Type B pancreatic cell (in vitro differentiated cells): ENCODE results near the gene GPR173. TPM values are rescaled to one million over a fixed set of nuclear protein-coding genes. Genes with fewer than 3 reads are reported as not detected.
A peak's percentile ranks its signal among the peaks of the same experiment; 100 is the strongest.

Experiments
- DNase-seq: peaks from one replicate; pipeline ENCODE4 v3.0.0; 2021; ENCODE audit warnings: mixed read lengths; ENCODE audit not compliant: unreplicated experiment; ENCODE audit errors: extremely low spot score
- H3K27ac Mint-ChIP-seq: 2 replicates; pipeline ENCODE4 v1.8.0; 2021; ENCODE audit warnings: mild to moderate bottlenecking, mixed read lengths
- H3K27me3 Mint-ChIP-seq: 2 replicates; pipeline ENCODE4 v1.8.0; 2021; ENCODE audit warnings: mixed read lengths
- H3K36me3 Mint-ChIP-seq: 2 replicates; pipeline ENCODE4 v1.8.0; 2021; ENCODE audit warnings: mixed read lengths
- H3K4me1 Mint-ChIP-seq: one replicate; pipeline ENCODE4 v1.8.0; 2021; ENCODE audit warnings: mixed read lengths; ENCODE audit not compliant: unreplicated experiment
- H3K4me3 Mint-ChIP-seq: 2 replicates; pipeline ENCODE4 v1.8.0; 2021; ENCODE audit warnings: mild to moderate bottlenecking, mixed read lengths
- H3K9me3 Mint-ChIP-seq: 2 replicates; pipeline ENCODE4 v1.8.0; 2021; ENCODE audit warnings: mixed read lengths
- total RNA-seq: library from RNA; stranded (reverse); gene quantifications from 2 replicates; pipeline ENCODE4 v1.2.1, GENCODE V29; 2021; ENCODE audit warnings: low replicate concordance
- TF ChIP-seq, protein P1 (sequence below): fragments of 200-600 bp; sonication (generic); conservative IDR thresholded peaks from 2 replicates; pipeline ENCODE4 v1.5.0; 2021; ENCODE audit warnings: antibody characterized with exemption, mild to moderate bottlenecking

GPR173 gene
- total RNA-seq, 1 donor from 2014 or later, result 11.5 TPM

DNA sequence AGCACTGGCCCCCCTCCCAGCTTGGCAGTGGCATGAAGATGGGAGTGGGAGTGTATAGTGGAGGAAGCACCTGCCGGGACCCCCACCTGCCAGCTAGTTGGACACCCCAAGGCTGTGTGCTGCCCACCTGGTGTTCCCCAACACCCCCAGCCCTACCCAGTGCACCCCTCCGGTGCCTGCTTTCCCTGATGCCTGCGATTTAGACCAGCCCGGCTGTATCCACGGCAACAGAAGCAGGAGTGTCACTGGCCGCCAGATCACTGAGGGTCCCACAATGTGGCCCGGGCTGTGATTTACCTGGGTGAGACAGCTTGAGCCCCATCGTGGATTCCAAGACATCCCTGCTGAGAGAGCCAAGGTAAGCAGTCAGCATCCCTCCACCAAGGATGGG, 533 bp downstream of the GPR173 start:
- H3K4me3 Mint-ChIP-seq, result peak overlapping the region; percentile 88
- H3K27me3 Mint-ChIP-seq, result no peaks in the 10 kb centered on the region
- H3K4me1 Mint-ChIP-seq, result peaks cover 5% of the 10 kb centered on the region
- TF ChIP-seq, protein P1, sequence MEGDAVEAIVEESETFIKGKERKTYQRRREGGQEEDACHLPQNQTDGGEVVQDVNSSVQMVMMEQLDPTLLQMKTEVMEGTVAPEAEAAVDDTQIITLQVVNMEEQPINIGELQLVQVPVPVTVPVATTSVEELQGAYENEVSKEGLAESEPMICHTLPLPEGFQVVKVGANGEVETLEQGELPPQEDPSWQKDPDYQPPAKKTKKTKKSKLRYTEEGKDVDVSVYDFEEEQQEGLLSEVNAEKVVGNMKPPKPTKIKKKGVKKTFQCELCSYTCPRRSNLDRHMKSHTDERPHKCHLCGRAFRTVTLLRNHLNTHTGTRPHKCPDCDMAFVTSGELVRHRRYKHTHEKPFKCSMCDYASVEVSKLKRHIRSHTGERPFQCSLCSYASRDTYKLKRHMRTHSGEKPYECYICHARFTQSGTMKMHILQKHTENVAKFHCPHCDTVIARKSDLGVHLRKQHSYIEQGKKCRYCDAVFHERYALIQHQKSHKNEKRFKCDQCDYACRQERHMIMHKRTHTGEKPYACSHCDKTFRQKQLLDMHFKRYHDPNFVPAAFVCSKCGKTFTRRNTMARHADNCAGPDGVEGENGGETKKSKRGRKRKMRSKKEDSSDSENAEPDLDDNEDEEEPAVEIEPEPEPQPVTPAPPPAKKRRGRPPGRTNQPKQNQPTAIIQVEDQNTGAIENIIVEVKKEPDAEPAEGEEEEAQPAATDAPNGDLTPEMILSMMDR, result no peak
- H3K9me3 Mint-ChIP-seq, result no peaks in the 10 kb centered on the region
- DNase-seq, result no peak
- H3K27ac Mint-ChIP-seq, result no peak overlapping the region
- no peaks in the 10 kb centered on the region for H3K36me3 Mint-ChIP-seq

- no peaks in the 10 kb centered on the region for H3K9me3 Mint-ChIP-seq
- H3K4me3 Mint-ChIP-seq, result no peak overlapping the region
- H3K27ac Mint-ChIP-seq, result no peak overlapping the region
- no peaks in the 10 kb centered on the region for H3K36me3 Mint-ChIP-seq
- H3K4me1 Mint-ChIP-seq, result peaks cover 5% of the 10 kb centered on the region
- no peaks in the 10 kb centered on the region for H3K27me3 Mint-ChIP-seq
- no peak for DNase-seq
- TF ChIP-seq, protein P1, result no peak
Observed at GRCh38 chrX:53050841-53051240, 2.3 kb downstream of the GPR173 start.

DNA sequence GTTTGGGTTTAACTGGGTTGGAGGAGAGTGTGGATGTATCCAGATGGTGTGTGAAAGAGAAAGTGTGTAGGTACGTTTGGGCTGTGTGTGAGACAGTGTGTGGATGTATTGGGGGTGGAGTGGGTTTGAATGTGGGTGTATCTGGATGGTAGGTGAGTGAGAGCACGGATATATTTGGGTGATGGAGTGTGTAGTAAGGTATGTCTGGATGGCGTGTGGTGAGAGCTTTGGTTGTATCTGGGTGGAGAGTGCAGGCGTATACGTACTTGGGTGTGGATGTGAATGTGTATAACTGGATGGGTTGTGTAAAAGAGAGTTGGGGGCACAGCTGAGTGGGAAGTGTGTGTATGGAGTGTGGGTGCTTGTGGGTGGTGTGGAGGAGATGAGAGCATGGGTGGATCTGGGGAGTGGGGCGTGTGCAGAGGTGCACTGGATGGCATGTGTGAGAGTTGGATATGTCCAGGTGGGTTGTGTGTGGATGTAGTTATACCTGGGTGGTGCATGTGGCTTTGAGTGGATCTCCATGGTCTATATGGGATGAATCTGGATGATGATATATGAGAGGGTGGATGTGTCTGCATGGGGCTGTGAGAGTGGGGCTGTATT, 6.8 kb downstream of the GPR173 start:
- TF ChIP-seq, protein P1, result no peak
- Mint-ChIP-seq H3K36me3 (no peaks in the 10 kb centered on the region), H3K27me3 (no peaks in the 10 kb centered on the region), H3K4me3 (no peak overlapping the region), H3K4me1 (no peaks in the 10 kb centered on the region), H3K27ac (no peak overlapping the region), H3K9me3 (no peaks in the 10 kb centered on the region)
- DNase-seq, result no peak

GRCh38 chrX:53056292-53056691, 7.7 kb downstream of the GPR173 start:
- no peak overlapping the region for H3K4me3 Mint-ChIP-seq
- H3K9me3 Mint-ChIP-seq, result no peaks in the 10 kb centered on the region
- no peaks in the 10 kb centered on the region for H3K4me1 Mint-ChIP-seq
- H3K27ac Mint-ChIP-seq, result no peak overlapping the region
- H3K36me3 Mint-ChIP-seq, result no peaks in the 10 kb centered on the region
- DNase-seq, result no peak
- no peaks in the 10 kb centered on the region for H3K27me3 Mint-ChIP-seq
- TF ChIP-seq, protein P1, result no peak

DNA sequence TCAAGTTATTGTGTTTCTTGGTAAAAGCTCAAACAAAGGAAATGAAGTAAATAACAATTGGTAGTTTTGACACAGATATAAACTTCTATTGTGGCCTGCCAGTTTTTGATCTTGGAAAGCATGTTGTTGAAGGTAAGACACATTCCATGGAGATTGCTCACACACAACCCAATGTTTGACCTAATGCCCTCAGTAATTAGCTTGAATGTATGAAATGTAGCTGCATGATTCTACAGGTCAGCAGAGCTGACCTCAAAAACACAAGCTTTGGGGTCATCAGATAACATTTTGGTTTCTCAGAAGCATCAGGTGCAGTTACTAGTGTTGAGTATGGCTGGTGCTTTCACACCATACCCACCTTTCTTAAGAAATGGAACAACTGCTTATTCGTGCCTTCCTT, 16.5 kb downstream of the GPR173 start:
- DNase-seq, result no peak
- no peaks in the 10 kb centered on the region for H3K27me3 Mint-ChIP-seq
- no peaks in the 10 kb centered on the region for H3K4me1 Mint-ChIP-seq
- H3K36me3 Mint-ChIP-seq, result no peaks in the 10 kb centered on the region
- no peak overlapping the region for H3K27ac Mint-ChIP-seq
- H3K9me3 Mint-ChIP-seq, result no peaks in the 10 kb centered on the region
- H3K4me3 Mint-ChIP-seq, result no peak overlapping the region
- TF ChIP-seq, protein P1, result no peak

DNA sequence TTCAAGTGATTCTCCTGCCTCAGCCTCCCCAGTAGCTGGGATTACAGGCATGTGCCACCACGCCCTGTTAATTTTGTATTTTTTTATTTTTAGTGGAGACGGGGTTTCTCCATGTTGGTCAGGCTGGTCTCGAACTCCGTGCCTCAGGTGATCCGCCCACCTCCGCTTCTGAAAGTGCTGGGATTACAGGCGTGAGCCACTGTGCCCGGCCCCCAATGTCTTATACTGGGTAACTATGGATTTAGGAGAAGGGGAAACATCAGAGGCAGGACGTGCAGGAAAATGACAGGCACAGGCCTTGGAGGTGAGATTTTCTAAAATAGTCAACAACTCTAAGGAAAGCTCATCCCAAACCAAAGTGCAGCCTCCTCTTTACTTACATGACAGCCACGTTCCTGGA, 22.5 kb downstream of the GPR173 start:
- Mint-ChIP-seq H3K27me3 (no peaks in the 10 kb centered on the region), H3K9me3 (no peaks in the 10 kb centered on the region), H3K4me3 (no peak overlapping the region), H3K4me1 (no peaks in the 10 kb centered on the region), H3K36me3 (no peaks in the 10 kb centered on the region), H3K27ac (no peak overlapping the region)
- TF ChIP-seq, protein P1, result no peak
- no peak for DNase-seq
